ENCODE results near the gene ZNF341. TPM values are rescaled to one million over a fixed set of nuclear protein-coding genes. Genes with fewer than 3 reads are reported as not detected.
A peak's percentile ranks its signal among the peaks of the same experiment; 100 is the strongest.

The ZNF341 gene
- polyA plus RNA-seq, result 1 to 10 TPM; 2.6 to 4.5 TPM

DNA sequence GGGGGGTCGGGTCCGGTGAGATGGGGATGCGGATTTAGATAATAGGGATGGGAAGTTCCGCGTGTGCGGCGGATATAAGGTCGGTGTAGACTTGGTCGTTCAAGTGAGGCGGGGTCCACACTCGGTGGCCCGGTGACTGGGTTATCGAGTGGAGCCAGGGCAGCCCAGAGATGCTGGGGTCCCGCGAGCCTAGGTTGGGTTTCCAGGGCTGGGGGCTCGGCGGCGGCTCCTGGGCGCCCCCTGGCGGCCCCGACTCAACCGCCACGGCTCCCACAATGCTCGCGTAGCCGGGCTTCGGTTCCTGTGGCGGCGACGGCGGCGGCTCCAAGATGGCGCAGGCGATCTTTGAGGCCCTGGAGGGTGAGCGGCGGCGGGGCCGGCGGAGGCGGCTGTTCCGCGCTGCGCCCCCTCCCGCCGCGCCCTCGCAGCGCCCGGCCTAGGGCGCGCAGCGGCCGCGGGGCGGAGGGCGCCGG lies at the start of gene ZNF341:
TSS of gene ZNF341 (plus strand) at position 304 of the 473 bp plus-strand sequence. CDS start at position 330, 26 bp downstream.
- H3K27ac ChIP-seq (ENCODE audit: low read depth in 2 of 2, low read length in 1 of 2), result peak within 1 kb of the TSS; percentile 96 to 97
- H3K36me3 ChIP-seq (ENCODE audit: control insufficient read depth in 2 of 2, insufficient read depth in 2 of 2, low read length in 1 of 2), result no peaks in the 10 kb centered on the region
- H3K27me3 ChIP-seq (ENCODE audit: control insufficient read depth in 1 of 2, insufficient read depth in 2 of 2, low read length in 2 of 2), result no peaks in the 10 kb centered on the region
- WGBS, 2 donors, result 4% methylated on average over 35 to 57 of the region's 57 CpGs
- peak within 1 kb of the TSS; percentile 64 to 65 for H3K4me3 ChIP-seq (ENCODE audit: low read depth in 1 of 2, low read length in 2 of 2)
- H3K9me3 ChIP-seq (ENCODE audit: control insufficient read depth in 2 of 2, insufficient read depth in 1 of 2, low read depth in 1 of 2, low read length in 1 of 2), result peaks cover 0 to 4% of the 10 kb centered on the region in 2 donors
- H3K4me1 ChIP-seq (ENCODE audit: control insufficient read depth in 2 of 2, insufficient read depth in 2 of 2, low read length in 1 of 2), result no peaks in the 10 kb centered on the region

DNA sequence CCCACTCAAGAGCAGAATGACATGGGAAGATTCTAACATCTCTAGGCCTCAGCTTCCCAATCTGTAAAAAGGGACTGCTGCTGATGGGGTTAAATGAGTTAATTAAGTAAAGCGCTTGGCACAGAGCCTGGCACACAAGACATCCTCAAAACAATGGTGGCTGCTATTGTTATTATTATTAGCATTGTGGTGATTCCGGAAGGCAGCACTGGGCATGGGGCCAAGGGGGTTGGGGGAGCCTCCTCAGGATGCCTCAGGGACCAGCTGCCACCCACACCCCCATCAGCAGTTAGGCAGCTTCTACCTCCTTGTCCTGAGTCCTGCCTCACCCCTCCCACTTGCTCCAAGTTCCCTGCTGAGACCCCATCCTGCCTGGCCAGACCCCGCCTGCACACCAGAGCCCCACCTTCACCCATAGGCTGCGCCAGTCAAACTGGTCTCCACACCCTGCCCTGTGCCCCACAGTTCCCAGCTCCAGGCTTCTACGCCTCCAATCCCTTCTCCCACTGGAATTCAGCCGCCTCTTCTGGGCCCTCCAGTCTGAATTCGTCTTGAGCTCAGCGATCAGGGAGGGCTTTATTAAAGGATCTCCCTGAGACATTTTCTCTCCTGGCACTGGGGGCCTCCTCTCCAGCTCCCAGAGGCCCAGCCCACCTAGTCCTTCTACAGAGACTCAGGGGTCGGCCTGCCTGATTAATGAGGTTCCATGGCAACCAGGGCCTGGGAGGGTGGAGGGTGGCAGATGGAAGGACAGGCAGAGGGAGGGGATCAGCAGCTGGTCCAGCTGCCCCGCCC lies 47.1 kb upstream of the ZNF341 start:
- H3K4me1 ChIP-seq (ENCODE audit: control insufficient read depth in 2 of 2, insufficient read depth in 2 of 2, low read length in 1 of 2), result peaks cover 2 to 9% of the 10 kb centered on the region in 2 donors
- H3K27me3 ChIP-seq (ENCODE audit: control insufficient read depth in 1 of 2, insufficient read depth in 2 of 2, low read length in 2 of 2), result no peaks in the 10 kb centered on the region
- peak overlapping the region; percentile 50 to 92 for H3K27ac ChIP-seq (ENCODE audit: low read depth in 2 of 2, low read length in 1 of 2)
- 30 to 41% methylated on average over 10 of the region's 10 CpGs for WGBS, 2 donors
- peak overlapping the region; percentile 43 to 80 for H3K4me3 ChIP-seq (ENCODE audit: low read depth in 1 of 2, low read length in 2 of 2)
- H3K36me3 ChIP-seq (ENCODE audit: control insufficient read depth in 2 of 2, insufficient read depth in 2 of 2, low read length in 1 of 2), result no peaks in the 10 kb centered on the region
- no peaks in the 10 kb centered on the region for H3K9me3 ChIP-seq (ENCODE audit: control insufficient read depth in 2 of 2, insufficient read depth in 1 of 2, low read depth in 1 of 2, low read length in 1 of 2)

DNA sequence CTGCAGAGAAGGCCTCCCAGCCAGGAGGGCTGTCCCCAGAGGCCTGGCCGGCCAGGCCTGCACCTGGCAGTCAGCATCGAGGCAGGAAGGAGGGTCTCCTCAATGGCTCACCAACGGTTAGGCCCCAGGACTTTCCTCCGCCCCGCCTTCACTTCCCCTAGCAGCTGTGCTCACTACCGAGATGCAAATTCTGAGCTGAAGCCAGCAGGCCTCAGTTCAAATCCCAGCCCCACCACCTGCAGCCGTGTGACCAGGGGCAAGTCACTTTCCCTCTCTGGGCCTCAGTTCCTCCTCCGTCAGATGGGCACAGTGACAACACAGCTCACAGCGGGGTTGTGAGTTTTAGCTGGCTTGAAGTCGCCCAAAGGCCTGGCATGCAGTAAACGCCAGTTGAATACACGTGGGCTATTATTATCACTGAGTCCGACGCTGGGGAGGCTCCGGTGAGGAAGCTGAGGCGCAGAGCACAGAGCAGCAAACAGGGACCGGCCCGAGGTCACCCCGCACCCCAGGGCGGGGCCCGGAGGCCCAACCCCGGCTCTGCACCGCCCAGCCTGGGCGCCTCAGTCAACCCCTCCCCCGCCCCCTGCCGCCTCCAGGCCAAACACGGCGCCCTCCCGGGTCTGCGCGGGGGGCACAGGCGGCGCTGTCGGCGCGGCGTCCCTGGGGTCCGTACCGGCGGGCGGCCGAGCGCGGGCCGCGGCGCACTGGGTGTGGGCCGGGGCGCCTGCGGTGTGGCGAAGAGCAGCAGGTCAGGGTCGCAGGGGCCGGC lies 46.3 kb upstream of the ZNF341 start:
- 2% methylated on average over 31 to 53 of the region's 53 CpGs for WGBS, 2 donors
- H3K27me3 ChIP-seq (ENCODE audit: control insufficient read depth in 1 of 2, insufficient read depth in 2 of 2, low read length in 2 of 2), result no peaks in the 10 kb centered on the region
- peak overlapping the region; percentile 53 to 80 for H3K4me3 ChIP-seq (ENCODE audit: low read depth in 1 of 2, low read length in 2 of 2)
- H3K4me1 ChIP-seq (ENCODE audit: control insufficient read depth in 2 of 2, insufficient read depth in 2 of 2, low read length in 1 of 2), result peaks cover 2 to 9% of the 10 kb centered on the region in 2 donors
- no peaks in the 10 kb centered on the region for H3K9me3 ChIP-seq (ENCODE audit: control insufficient read depth in 2 of 2, insufficient read depth in 1 of 2, low read depth in 1 of 2, low read length in 1 of 2)
- no peaks in the 10 kb centered on the region for H3K36me3 ChIP-seq (ENCODE audit: control insufficient read depth in 2 of 2, insufficient read depth in 2 of 2, low read length in 1 of 2)
- H3K27ac ChIP-seq (ENCODE audit: low read depth in 2 of 2, low read length in 1 of 2), result peak overlapping the region; percentile 80 to 92

DNA sequence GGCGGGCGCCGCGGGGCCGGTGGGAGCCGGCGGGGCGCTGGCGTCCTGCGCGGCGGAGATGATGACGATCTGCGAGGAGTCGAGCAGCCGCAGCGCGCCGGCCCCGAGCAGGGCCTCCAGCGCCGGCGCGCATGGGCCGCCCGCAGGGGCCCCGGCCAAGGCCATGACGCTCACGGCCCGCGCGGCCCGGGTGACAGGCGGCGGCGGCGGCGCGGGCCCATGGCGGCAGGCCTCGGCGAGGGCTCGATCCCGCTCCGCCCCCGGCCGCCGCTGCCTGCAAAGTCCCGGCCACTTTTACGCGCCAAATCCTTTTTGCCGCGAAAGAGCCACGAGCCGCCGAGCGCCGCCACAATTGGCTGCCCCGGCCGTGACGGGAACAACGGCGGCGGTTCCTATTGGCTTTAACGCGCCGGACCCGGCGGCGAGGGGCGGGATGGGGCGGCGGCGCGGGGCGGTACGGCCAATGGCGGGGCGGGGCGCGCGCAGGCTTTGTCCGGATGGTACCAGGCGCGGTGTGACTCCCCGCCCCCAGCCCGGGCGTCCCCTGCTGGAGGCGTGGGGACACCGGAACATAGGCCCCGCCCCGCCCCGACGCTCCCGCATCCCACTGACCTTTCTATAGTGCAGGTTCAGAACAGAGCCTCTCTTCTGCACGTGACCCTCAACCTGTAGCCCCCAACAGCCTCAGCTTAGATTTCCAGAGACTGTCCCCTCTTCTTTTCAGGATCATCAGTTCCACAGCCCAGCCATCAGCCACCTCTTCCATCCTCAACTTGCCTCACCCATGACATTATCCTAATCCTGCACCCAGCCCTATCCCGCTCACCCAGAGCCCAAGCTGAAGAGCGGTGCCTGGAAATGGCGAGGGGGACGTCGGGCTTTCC lies 45.5 kb upstream of the ZNF341 start, which contains the start of gene E2F1:
TSS of gene E2F1 (minus strand) at position 286 of the 884 bp plus-strand sequence. CDS start at position 165, 121 bp downstream.
- 2% methylated on average over 54 to 101 of the region's 101 CpGs for WGBS, 2 donors

DNA sequence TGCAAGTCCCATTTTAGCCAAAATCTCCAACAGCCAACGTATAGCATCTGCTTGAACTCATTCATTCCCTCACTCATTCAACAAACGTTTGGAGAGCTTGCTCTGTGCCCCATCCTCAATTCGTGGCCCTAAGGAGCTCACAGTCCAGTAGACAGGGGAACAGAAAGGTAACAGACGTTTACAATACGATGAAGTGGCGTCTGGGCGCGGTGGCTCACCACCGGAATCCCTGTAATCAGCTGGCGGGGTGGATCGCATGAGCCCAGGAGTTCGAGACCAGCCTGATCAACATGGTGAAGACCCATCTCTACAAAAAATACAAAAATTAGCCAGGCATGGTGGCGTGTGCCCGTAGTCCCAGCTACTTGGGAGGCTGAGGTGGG lies 44.8 kb upstream of the ZNF341 start:
- Histone ChIP-seq H3K27me3 (ENCODE audit: control insufficient read depth in 1 of 2, insufficient read depth in 2 of 2, low read length in 2 of 2) (no peaks in the 10 kb centered on the region), H3K4me1 (ENCODE audit: control insufficient read depth in 2 of 2, insufficient read depth in 2 of 2, low read length in 1 of 2) (peaks cover 2 to 9% of the 10 kb centered on the region in 2 donors), H3K27ac (ENCODE audit: low read depth in 2 of 2, low read length in 1 of 2) (peak overlapping the region in 1 of 2 donors; percentile 61), H3K9me3 (ENCODE audit: control insufficient read depth in 2 of 2, insufficient read depth in 1 of 2, low read depth in 1 of 2, low read length in 1 of 2) (no peaks in the 10 kb centered on the region), H3K36me3 (ENCODE audit: control insufficient read depth in 2 of 2, insufficient read depth in 2 of 2, low read length in 1 of 2) (no peaks in the 10 kb centered on the region), H3K4me3 (ENCODE audit: low read depth in 1 of 2, low read length in 2 of 2) (no peak overlapping the region)
- 77 to 79% methylated on average over 14 of the region's 14 CpGs for WGBS, 2 donors

More for the DNA sequence above, 45.5 kb upstream of the ZNF341 start, which contains the start of gene E2F1:
- H3K27me3 ChIP-seq (ENCODE audit: control insufficient read depth in 1 of 2, insufficient read depth in 2 of 2, low read length in 2 of 2), result no peaks in the 10 kb centered on the region
- no peaks in the 10 kb centered on the region for H3K9me3 ChIP-seq (ENCODE audit: control insufficient read depth in 2 of 2, insufficient read depth in 1 of 2, low read depth in 1 of 2, low read length in 1 of 2)
- peak within 1 kb of the TSS; percentile 53 to 80 for H3K4me3 ChIP-seq (ENCODE audit: low read depth in 1 of 2, low read length in 2 of 2)
- H3K36me3 ChIP-seq (ENCODE audit: control insufficient read depth in 2 of 2, insufficient read depth in 2 of 2, low read length in 1 of 2), result no peaks in the 10 kb centered on the region
- peaks cover 2 to 9% of the 10 kb centered on the region in 2 donors for H3K4me1 ChIP-seq (ENCODE audit: control insufficient read depth in 2 of 2, insufficient read depth in 2 of 2, low read length in 1 of 2)
- peak within 1 kb of the TSS; percentile 80 to 92 for H3K27ac ChIP-seq (ENCODE audit: low read depth in 2 of 2, low read length in 1 of 2)

DNA sequence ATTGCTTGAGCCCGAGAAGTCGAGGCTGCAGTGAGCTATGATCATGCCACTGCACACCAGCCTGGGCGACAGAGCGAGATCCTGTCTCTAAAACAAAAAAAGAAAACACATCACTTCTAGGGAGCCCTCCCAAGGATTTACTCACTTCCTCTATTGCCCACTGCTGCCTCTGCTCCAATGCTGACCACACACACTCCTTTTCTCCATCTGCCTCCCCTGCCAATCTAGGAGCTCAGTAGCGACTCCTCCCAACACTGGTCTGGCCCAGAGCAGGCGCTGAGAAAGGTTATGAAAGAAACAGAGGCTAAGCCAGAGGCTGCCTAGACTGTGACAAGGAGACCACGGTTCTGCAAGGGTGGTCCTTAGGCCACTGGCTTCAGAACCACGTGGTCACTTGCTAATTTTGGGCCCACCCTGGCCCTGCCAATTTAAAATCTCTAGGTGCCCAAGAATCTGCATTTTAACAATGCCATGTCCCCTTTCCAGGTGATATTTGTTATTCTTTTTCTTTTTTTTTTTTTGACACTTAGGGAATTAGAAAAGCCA lies 44.4 kb upstream of the ZNF341 start:
- H3K9me3 ChIP-seq (ENCODE audit: control insufficient read depth in 2 of 2, insufficient read depth in 1 of 2, low read depth in 1 of 2, low read length in 1 of 2), result no peaks in the 10 kb centered on the region
- H3K4me1 ChIP-seq (ENCODE audit: control insufficient read depth in 2 of 2, insufficient read depth in 2 of 2, low read length in 1 of 2), result peaks cover 2 to 9% of the 10 kb centered on the region in 2 donors
- no peaks in the 10 kb centered on the region for H3K27me3 ChIP-seq (ENCODE audit: control insufficient read depth in 1 of 2, insufficient read depth in 2 of 2, low read length in 2 of 2)
- no peak overlapping the region for H3K27ac ChIP-seq (ENCODE audit: low read depth in 2 of 2, low read length in 1 of 2)
- 81 to 82% methylated on average over 8 of the region's 8 CpGs for WGBS, 2 donors
- no peaks in the 10 kb centered on the region for H3K36me3 ChIP-seq (ENCODE audit: control insufficient read depth in 2 of 2, insufficient read depth in 2 of 2, low read length in 1 of 2)
- no peak overlapping the region for H3K4me3 ChIP-seq (ENCODE audit: low read depth in 1 of 2, low read length in 2 of 2)

DNA sequence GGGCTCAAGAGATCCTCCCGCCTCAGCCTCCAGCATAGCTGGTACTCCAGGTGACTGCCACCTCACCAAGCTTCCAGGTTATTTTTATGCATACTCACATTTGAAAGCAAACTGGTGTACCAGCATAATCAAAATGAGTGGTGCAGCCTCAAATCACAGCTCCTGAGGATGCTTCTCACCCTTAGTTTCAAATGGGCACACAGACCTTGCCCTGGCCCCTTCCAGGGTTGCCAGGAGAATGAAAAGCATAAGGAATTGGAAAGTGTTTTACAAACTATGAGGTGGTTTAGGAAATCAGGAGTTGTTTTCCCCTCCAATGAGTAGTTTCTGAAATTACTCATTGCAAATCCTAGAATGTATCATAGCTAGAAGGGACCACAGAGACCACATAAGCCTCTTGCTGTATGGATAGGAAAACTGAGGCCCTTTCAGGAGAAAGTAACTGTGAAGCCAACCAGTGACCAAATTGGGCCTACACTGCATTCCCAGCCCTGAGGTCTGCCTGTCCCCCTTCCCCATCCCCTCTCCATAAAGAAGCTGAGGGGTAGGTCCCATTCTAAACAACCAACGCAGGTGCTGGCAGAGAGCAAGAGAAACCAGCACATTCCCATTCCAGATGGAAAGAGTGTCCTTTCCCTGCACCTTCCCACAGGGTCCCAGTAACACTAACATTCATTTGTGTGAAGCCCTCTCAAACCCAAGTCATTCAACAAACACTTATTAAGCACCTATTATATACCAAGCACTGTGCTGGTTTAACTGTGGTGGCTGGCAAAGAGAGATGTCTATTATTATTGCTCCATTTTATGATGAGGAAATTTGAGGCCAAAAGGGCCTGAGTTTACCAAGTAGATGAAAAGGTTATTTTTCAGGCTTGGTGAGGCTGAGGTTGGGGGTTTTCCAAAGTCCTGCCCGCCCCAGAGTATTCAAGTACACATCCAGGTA lies 43.5 kb upstream of the ZNF341 start:
- Histone ChIP-seq H3K4me3 (ENCODE audit: low read depth in 1 of 2, low read length in 2 of 2) (no peak overlapping the region), H3K36me3 (ENCODE audit: control insufficient read depth in 2 of 2, insufficient read depth in 2 of 2, low read length in 1 of 2) (no peaks in the 10 kb centered on the region), H3K27ac (ENCODE audit: low read depth in 2 of 2, low read length in 1 of 2) (no peak overlapping the region), H3K9me3 (ENCODE audit: control insufficient read depth in 2 of 2, insufficient read depth in 1 of 2, low read depth in 1 of 2, low read length in 1 of 2) (no peaks in the 10 kb centered on the region), H3K4me1 (ENCODE audit: control insufficient read depth in 2 of 2, insufficient read depth in 2 of 2, low read length in 1 of 2) (peaks cover 2 to 9% of the 10 kb centered on the region in 2 donors), H3K27me3 (ENCODE audit: control insufficient read depth in 1 of 2, insufficient read depth in 2 of 2, low read length in 2 of 2) (no peaks in the 10 kb centered on the region)
- WGBS, 2 donors, result 88 to 96% methylated on average over 3 of the region's 3 CpGs

DNA sequence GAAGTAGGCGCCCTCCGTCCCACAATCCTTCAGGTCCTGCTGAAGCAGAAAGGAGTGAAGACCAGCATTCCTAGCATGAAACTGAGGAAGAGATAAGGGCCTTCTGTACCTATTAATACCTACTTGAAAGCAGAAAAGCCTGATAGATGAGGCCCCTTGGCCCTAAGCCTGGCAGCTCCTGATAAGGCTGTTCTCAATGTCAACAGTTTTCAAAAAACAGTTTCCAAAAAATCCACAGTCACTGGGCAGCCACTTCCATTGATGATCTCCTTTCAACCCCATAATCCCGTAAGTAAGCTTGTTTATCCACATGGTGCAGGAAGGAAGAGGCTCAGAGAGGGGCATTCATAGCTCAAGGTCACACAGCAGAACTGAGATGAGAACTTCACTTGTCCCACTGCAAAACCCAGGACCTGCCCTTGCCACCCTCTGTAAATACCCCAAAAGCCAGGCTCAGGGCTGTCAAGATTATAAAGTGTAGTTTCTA lies 42.8 kb upstream of the ZNF341 start:
- Histone ChIP-seq H3K4me1 (ENCODE audit: control insufficient read depth in 2 of 2, insufficient read depth in 2 of 2, low read length in 1 of 2) (peaks cover 2 to 9% of the 10 kb centered on the region in 2 donors), H3K27me3 (ENCODE audit: control insufficient read depth in 1 of 2, insufficient read depth in 2 of 2, low read length in 2 of 2) (no peaks in the 10 kb centered on the region), H3K4me3 (ENCODE audit: low read depth in 1 of 2, low read length in 2 of 2) (no peak overlapping the region), H3K9me3 (ENCODE audit: control insufficient read depth in 2 of 2, insufficient read depth in 1 of 2, low read depth in 1 of 2, low read length in 1 of 2) (no peaks in the 10 kb centered on the region), H3K27ac (ENCODE audit: low read depth in 2 of 2, low read length in 1 of 2) (no peak overlapping the region), H3K36me3 (ENCODE audit: control insufficient read depth in 2 of 2, insufficient read depth in 2 of 2, low read length in 1 of 2) (no peaks in the 10 kb centered on the region)
- 74 to 89% methylated on average over 3 of the region's 3 CpGs for WGBS, 2 donors
